Measurements from ENCODE around the gene NIN.

DNA sequence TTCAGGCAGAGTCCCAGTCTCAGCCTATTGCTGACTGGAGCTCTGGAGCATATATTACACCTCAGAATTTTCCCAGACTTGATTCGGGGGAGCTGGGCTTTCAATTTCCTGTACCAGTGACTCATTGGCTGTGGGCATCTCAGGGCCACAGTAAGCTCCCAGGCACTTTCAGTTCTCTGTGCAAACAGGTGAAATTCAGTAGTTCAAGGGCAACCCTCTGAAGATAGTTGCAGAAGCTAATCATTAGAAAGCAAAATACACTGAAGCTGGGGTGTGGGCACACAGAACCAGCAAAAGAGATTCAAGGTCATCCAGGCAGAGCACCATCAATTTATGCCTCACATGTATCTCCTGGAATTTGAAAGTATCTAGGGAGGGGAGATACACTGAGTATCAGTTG is 8.1 kb upstream of the NIN start:
- TF ChIP-seq, protein P1, sequence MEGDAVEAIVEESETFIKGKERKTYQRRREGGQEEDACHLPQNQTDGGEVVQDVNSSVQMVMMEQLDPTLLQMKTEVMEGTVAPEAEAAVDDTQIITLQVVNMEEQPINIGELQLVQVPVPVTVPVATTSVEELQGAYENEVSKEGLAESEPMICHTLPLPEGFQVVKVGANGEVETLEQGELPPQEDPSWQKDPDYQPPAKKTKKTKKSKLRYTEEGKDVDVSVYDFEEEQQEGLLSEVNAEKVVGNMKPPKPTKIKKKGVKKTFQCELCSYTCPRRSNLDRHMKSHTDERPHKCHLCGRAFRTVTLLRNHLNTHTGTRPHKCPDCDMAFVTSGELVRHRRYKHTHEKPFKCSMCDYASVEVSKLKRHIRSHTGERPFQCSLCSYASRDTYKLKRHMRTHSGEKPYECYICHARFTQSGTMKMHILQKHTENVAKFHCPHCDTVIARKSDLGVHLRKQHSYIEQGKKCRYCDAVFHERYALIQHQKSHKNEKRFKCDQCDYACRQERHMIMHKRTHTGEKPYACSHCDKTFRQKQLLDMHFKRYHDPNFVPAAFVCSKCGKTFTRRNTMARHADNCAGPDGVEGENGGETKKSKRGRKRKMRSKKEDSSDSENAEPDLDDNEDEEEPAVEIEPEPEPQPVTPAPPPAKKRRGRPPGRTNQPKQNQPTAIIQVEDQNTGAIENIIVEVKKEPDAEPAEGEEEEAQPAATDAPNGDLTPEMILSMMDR (IDR thresholded peaks at IDR 0.05; ENCODE audit: borderline replicate concordance, extremely low read depth, low read length, poor library complexity, severe bottlenecking): no peak
- TF ChIP-seq EZH2 (IDR thresholded peaks at IDR 0.05; ENCODE audit: borderline replicate concordance, low read depth, low read length, severe bottlenecking): no peak

Data from DND-41 (cell line).